GM19438 (cell line): ENCODE measurements around the gene PPEF2.

Experiments
- ATAC-seq: cut with Tn5 transposase; IDR thresholded peaks from one replicate; pipeline ENCODE4 v1.9.1; 2021; ENCODE audit warnings: low read depth; ENCODE audit not compliant: unreplicated experiment

The PPEF2 gene

DNA sequence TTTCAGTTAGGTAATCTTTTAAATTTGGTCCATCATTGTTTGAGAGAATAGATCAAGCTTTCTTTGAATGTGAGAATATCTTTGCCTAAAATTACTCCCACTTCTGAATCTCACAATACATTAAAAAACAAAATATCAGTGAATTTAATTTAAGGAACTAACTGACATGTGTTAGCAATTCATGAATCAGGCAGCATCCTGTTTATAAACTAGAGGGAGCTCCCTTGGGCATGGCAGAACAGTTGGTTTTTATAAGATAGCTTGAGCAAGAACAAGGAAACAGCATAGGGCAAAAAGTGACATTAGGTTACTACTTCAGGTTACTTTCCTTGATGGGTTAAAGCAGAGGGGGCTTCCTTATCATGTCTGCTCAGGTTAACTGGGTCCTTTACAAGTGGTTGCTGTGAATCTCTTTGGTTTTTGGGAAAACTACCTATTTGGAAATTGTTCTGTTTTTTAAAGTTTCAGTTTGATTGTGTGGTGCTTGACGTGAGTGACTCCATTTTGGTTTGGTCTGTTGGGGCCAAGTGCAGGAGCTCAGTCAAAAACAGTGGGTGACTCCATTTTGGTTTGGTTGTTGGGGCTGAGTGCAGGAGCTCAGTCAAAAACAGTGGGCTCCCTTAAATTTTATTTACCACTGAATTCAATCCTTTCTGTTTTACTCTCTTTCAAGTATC lies 68.0 kb downstream of the PPEF2 start:
- no peak for ATAC-seq

DNA sequence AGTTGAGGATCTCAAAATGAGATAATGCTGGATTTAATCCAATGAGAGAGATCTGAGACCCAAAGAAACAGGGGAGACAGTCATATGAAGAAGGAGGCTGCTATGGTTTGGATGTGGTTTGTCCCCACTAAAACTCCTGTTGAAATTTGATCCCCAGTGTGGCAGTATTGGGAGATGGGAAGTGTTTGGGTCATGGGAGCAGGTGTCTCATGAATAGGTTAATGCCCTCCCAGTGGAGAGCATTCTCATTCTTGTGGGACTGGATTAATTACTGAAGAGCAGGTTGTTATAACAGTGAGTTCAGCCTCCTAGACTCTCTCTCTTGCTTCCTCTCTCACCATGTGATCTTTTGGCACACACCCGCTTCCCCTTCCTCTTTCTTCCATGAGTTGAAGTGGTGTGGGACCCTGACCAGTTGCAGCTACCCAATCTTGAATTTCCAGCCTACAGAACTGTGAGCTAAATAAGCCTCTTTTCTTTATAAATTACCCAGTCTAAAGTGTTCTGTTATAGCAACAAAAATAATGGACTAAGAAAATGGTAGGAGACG lies 70.3 kb downstream of the PPEF2 start:
- no peak for ATAC-seq

DNA sequence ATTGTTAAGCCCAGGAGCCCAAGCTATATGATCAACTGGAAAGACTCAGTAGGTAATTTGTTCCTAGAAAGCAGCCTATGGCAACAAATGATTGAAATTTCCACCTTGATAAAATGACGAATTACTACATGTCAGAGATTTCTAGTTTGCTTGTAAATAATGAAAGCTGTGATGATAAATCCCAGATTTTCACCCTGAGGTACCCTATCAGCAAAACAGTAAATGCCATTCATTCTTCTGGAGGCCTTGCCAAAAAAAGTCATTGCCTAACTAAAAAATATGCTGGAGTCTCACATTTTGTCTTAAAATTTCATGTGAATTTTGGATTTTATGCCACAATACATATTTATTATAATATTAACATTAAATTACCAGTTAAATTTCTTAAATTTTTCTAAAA lies 71.3 kb downstream of the PPEF2 start:
- no peak for ATAC-seq

DNA sequence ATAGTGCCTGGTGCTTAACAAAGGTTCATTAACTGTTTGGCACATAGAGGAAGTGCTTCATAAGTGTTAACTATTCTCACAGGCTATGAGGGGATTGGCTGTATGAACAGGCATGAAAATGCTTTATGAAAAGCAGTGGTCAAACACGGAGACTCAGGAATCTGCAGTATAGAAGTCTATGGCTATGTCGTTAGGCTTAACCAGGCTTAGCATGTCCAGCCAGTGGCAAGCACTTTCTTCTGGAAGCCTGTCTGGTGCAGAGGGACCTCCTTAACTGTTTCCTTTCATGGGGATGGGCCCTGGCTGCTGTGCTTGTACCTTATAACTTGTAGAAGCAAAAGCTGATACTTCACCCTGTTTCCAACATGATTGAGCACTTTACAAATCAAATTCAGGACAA lies 78.4 kb downstream of the PPEF2 start:
- no peak for ATAC-seq

DNA sequence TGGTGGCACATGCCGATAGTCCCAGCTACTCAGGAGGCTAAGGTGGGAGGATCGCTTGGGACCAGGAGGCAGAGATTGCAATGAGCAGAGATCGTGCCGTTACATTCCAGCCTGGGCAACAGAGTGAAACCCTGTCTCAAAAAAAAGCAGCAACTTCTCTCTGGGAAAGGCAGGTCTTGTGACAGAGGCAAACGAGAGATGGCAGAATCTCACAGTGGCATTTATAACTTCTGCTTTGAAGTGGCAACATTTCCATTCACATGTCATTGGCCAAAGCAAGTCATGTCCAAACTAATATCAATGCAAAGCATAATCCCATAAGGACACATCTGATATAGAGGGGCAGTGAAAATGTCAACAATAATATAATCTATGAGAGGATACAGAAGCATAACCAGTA lies 79.8 kb downstream of the PPEF2 start:
- no peak for ATAC-seq

DNA sequence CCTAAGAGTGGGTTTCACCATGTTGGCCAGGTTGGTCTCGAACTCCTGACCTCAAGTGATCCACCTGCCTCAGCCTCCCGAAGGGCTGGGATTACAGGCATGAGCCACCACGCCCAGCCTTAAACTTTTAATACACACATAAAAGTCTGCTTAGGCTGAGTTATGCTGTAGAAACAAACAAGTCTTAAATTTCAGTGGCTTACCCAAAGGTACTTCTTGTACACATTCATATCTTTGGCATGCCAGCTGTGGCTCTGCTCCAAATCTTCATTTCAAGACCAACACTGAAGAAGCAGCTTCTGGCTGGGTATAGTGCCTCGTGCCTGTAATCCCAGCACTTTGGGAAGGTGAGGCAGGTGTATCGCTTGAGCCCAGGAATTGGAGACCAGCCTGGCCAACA lies 80.3 kb downstream of the PPEF2 start:
- ATAC-seq = no peak

DNA sequence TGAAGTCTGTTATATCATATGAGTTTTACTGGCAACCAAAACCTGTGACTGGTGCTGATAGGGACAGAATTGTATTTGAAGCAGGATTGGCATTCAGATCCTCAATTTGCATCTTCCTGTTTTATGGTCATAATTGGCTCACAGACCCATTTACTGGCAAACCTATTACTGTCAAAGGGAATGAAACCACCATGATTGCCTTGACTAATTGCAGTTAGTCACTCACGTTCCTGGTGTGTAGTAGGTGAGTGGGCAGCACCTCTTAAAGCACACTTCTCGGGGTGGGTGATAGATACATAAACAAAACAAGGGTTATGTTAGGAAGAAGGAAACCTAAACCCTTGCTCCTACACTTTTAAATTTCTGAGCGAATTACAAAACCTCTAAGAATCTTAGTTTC lies 81.0 kb downstream of the PPEF2 start:
- ATAC-seq = no peak

DNA sequence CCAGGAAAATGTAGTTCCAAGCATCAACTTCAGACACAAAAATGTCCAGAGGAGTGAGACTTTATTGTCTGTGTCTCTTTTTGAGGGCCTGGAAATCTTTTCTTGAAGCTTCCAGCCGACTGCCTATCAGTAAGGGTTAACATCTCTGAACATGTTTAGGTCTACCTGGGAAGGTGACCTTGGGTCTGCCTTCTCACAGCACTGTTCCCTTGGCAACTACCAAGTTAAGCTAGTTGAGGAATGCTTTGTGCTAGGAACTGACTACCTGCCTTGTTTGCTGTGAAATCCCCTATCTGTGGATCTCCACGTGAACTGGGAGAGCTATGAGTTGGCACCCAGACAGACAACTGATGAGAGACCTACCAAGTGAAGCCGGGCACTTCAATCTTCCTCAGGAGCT lies 81.6 kb downstream of the PPEF2 start:
- no peak for ATAC-seq

DNA sequence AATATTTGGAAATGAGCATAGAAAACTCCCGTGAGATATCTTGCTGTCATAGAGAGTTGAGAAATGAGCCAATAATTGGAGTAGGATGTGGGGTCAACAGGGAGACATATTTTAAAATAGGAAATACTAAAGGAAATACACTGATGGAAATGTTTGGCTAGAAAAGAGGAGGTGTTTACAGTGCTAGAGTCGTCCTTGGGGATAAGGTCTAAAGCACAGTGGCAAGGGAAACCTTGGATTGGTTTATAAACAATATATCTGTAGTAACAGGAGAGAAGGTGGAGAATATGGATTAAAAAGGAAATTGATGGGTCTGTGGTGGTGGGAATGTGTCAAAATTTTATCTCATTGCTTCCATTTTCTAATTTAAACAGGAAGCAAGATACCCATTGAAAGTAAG lies 82.1 kb downstream of the PPEF2 start:
- no peak for ATAC-seq

DNA sequence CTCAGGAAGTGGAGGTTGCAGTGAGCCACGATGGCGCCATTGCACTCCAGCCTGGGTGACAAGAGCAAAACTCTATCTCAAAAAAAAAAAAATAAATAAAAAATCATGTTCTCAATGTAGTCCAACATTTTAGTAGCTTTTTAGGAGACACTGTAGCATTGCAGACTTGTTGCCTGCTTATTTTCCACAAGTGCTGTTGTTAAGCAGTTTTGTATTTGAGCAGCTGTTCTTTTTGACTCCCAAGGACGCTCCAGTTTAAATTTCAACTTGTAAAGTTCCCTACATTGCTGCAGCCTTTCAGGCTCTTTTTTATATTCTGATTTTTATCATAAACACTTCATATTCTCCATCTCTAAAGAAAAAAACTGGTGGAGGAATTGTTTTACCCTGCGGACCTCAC lies 83.1 kb downstream of the PPEF2 start:
- ATAC-seq = no peak

DNA sequence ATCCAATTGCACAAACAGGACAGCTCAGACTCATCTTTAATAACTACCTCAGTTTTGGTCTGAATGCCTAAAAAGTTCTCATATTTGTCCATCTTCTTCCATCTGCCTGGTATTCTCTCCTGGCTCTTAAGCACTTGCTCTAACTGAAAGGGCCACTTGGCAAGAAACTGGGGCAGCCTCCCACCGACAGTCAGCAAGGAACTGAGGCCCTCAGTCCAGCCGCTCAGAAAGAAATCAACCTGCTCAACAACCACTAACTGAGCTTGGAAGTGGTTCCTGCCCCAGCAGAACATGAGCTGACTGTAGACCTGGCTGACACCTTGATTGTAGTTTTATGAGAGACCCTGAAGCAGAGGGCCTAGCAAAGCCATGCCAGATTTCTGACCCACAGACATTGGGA lies 84.4 kb downstream of the PPEF2 start:
- no peak for ATAC-seq
